Esophagus squamous epithelium (tissue), 4 donors: Measurements from ENCODE around the gene HECW1.

ENCODE experiments used
- POLR2A ChIP-seq, 4 donors: fragments of 450-650 bp; IDR thresholded peaks; one replicate each; pipeline ENCODE4 v1.6.1; 2017; ENCODE audit warnings: antibody characterized with exemption in 4 of 4, mild to moderate bottlenecking in 4 of 4, moderate library complexity in 3 of 4
- TF ChIP-seq, protein P1 (sequence below), 6 experiments: fragments of 450-650 bp in 4 of 6; fragments of 200-600 bp in 2 of 6; sonication (generic) in 2 of 6; IDR thresholded peaks; one replicate each; pipeline ENCODE4 v1.5.1; 2016 to 2019; ENCODE audit warnings: antibody characterized with exemption in 6 of 6, mild to moderate bottlenecking in 4 of 6, moderate library complexity in 4 of 6

DNA sequence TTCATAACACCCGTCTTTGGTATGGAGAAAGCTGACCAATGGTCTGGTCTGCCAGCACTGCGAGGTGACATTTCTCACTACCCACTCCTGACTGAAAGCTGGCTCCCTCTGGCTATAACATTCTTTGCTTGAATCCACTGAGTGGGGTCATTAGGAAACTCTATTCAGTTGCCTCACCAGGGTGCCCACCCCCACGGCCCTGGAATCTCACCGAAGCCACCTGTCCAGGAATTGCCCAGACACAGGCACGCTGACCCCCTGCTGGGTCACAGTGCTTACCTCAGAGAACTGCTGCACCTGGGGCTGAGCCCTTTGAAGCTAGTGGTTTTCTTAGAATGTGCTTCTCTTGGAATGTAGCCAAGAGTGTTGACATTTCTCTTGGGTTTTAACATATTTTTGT lies 28.6 kb downstream of the HECW1 start:
- TF ChIP-seq, protein P1, sequence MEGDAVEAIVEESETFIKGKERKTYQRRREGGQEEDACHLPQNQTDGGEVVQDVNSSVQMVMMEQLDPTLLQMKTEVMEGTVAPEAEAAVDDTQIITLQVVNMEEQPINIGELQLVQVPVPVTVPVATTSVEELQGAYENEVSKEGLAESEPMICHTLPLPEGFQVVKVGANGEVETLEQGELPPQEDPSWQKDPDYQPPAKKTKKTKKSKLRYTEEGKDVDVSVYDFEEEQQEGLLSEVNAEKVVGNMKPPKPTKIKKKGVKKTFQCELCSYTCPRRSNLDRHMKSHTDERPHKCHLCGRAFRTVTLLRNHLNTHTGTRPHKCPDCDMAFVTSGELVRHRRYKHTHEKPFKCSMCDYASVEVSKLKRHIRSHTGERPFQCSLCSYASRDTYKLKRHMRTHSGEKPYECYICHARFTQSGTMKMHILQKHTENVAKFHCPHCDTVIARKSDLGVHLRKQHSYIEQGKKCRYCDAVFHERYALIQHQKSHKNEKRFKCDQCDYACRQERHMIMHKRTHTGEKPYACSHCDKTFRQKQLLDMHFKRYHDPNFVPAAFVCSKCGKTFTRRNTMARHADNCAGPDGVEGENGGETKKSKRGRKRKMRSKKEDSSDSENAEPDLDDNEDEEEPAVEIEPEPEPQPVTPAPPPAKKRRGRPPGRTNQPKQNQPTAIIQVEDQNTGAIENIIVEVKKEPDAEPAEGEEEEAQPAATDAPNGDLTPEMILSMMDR (IDR thresholded peaks at IDR 0.05), result no peak
- no peak for TF ChIP-seq POLR2A (IDR thresholded peaks at IDR 0.05)
